ENCODE results near the gene JUP. TPM values are rescaled to one million over a fixed set of nuclear protein-coding genes. Genes with fewer than 3 reads are reported as not detected.

The JUP gene
- 5.1 and 9.0 TPM in 2 replicates for total RNA-seq

GRCh38 chr17:41786227-41787020 is at the start of gene JUP:
Gene JUP (minus strand): TSS chr17:41786711. CDS start chr17:41771854, 14,857 bp downstream.

GRCh38 chr17:41835800-41836549 is 49.5 kb upstream of the JUP start, which contains the start of gene NT5C3B:
Gene NT5C3B (minus strand): TSS chr17:41836232. CDS start chr17:41836193, 39 bp downstream.

GRCh38 chr17:41812381-41813151 is 26.1 kb upstream of the JUP start, which contains the start of gene FKBP10:
Gene FKBP10 (plus strand): TSS chr17:41813004. CDS start chr17:41813035, 31 bp downstream.

GRCh38 chr17:41811549-41812380 is 25.3 kb upstream of the JUP start, which contains the start of gene P3H4:
Gene P3H4 (minus strand): TSS chr17:41811949. CDS start chr17:41811915, 34 bp downstream.

GRCh38 chr17:41734139-41734948 is 52.2 kb downstream of the JUP start, which contains the start of gene HAP1:
Gene HAP1 (minus strand): TSS chr17:41734643. CDS start chr17:41734634, 9 bp downstream.

GRCh38 chr17:41711669-41712400 is 74.7 kb downstream of the JUP start, which contains the start of gene GAST:
Gene GAST (plus strand): TSS chr17:41712331. CDS start chr17:41715437, 3,106 bp downstream.

Small RNAs within 50 kb of the gene (small RNA-seq; reads per million reads assigned to genes)
- gene RN7SL399P (not detected), gene RNA5SP442 (not detected)

Other genes with a start within 250 kb of the JUP start
- gene KRT9, start 214.7 kb downstream of the JUP start, total RNA-seq, result not detected in 2 replicates
- gene KRT14, start 199.8 kb downstream of the JUP start, total RNA-seq, result 0.78 and 1.6 TPM in 2 replicates
- 2.7 and 4.1 TPM in 2 replicates for gene KRT16, start 173.9 kb downstream of the JUP start, total RNA-seq
- gene KRT17, start 162.1 kb downstream of the JUP start, total RNA-seq, result 1.7 and 3.7 TPM in 2 replicates
- 98.0 and 127 TPM in 2 replicates for gene EIF1, start 97.8 kb downstream of the JUP start, total RNA-seq
- gene GAST, start 74.4 kb downstream of the JUP start, total RNA-seq, result not detected in 2 replicates
- 0.11 TPM in 1 of 2 replicates, not detected in the other for gene HAP1, start 52.1 kb downstream of the JUP start, total RNA-seq
- gene P3H4, start 25.2 kb upstream of the JUP start, total RNA-seq, result 41.6 and 49.8 TPM in 2 replicates
- gene FKBP10, start 26.3 kb upstream of the JUP start, total RNA-seq, result 340 and 384 TPM in 2 replicates
- 77.0 and 90.6 TPM in 2 replicates for gene NT5C3B, start 49.5 kb upstream of the JUP start, total RNA-seq
- gene KLHL10, start 51.1 kb upstream of the JUP start, total RNA-seq, result 0.13 and 0.43 TPM in 2 replicates
- gene KLHL11, start 78.7 kb upstream of the JUP start, total RNA-seq, result 28.7 and 34.7 TPM in 2 replicates
- 109 and 118 TPM in 2 replicates for gene ACLY, start 132.2 kb upstream of the JUP start, total RNA-seq
- gene ODAD4, start 143.9 kb upstream of the JUP start, total RNA-seq, result 1.3 and 3.9 TPM in 2 replicates
- 67.1 and 73.0 TPM in 2 replicates for gene CNP, start 180.1 kb upstream of the JUP start, total RNA-seq
- gene DNAJC7, start 230.7 kb upstream of the JUP start, total RNA-seq, result 80.9 and 81.3 TPM in 2 replicates
- 23.5 and 26.4 TPM in 2 replicates for gene NKIRAS2, start 233.4 kb upstream of the JUP start, total RNA-seq